DMS153 treated with DMSO at 0.1 percent for 48 hours (cell line): ENCODE measurements around the gene AGPS.
"Not testable (repeated sequence)": the region's sequence is repeated elsewhere in the genome, so short reads cannot be mapped to it uniquely, and the experiment has no call there.

Experiments used
- DNase-seq: peaks from one replicate; lab custom pipeline; 2025; ENCODE audit not compliant: unreplicated experiment; lab: John Stamatoyannopoulos, UW

The AGPS gene

GRCh38 chr2:177419274-177419673, 26.7 kb downstream of the AGPS start:
- no peak for DNase-seq

GRCh38 chr2:177422271-177422670, 29.7 kb downstream of the AGPS start:
- no peak for DNase-seq

- DNase-seq = not testable (repeated sequence)
These were observed 31.5 kb downstream of the AGPS start for GRCh38 chr2:177424120-177424519.

- not testable (repeated sequence) for DNase-seq
These were observed 32.0 kb downstream of the AGPS start for GRCh38 chr2:177424620-177425019.

- no peak for DNase-seq
These were observed 34.7 kb downstream of the AGPS start for GRCh38 chr2:177427316-177427715.

GRCh38 chr2:177427936-177428335, 35.4 kb downstream of the AGPS start:
- not testable (repeated sequence) for DNase-seq

- DNase-seq = no peak
These were observed 37.2 kb downstream of the AGPS start for GRCh38 chr2:177429688-177430325.

- no peak for DNase-seq
These were observed 37.8 kb downstream of the AGPS start for GRCh38 chr2:177430411-177430810.

- DNase-seq = not testable (repeated sequence)
These were observed 38.6 kb downstream of the AGPS start for GRCh38 chr2:177431111-177431725.

GRCh38 chr2:177432703-177433102, 40.1 kb downstream of the AGPS start:
- no peak for DNase-seq

- DNase-seq = no peak
These were observed 40.8 kb downstream of the AGPS start for GRCh38 chr2:177433402-177433801.

GRCh38 chr2:177434475-177434874, 41.9 kb downstream of the AGPS start:
- no peak for DNase-seq

- no peak for DNase-seq
These were observed 52.6 kb downstream of the AGPS start for GRCh38 chr2:177445200-177445599.

GRCh38 chr2:177448031-177448430, 55.5 kb downstream of the AGPS start:
- no peak for DNase-seq

- DNase-seq = no peak
These were observed 56.6 kb downstream of the AGPS start for GRCh38 chr2:177449159-177449558.

GRCh38 chr2:177455187-177455586, 62.6 kb downstream of the AGPS start:
- no peak for DNase-seq

- not testable (repeated sequence) for DNase-seq
These were observed 67.2 kb downstream of the AGPS start for GRCh38 chr2:177459756-177460155.

- DNase-seq = no peak
These were observed 68.5 kb downstream of the AGPS start for GRCh38 chr2:177460973-177461585.

- no peak for DNase-seq
These were observed 72.0 kb downstream of the AGPS start for GRCh38 chr2:177464549-177464948.

- no peak for DNase-seq
These were observed 73.0 kb downstream of the AGPS start for GRCh38 chr2:177465400-177466138.

- no peak for DNase-seq
These were observed 74.0 kb downstream of the AGPS start for GRCh38 chr2:177466337-177467195.
